HG02763 (cell line): Measurements from ENCODE around the gene GNAT2.

ENCODE experiments used
- ATAC-seq: cut with Tn5 transposase; IDR thresholded peaks from one replicate; pipeline ENCODE4 v1.9.1; 2021; ENCODE audit warnings: mild to moderate bottlenecking, moderate library complexity; ENCODE audit not compliant: unreplicated experiment

Gene GNAT2

GRCh38 chr1:109642626-109643025 is 23.2 kb upstream of the GNAT2 start:
- ATAC-seq = no peak

- no peak for ATAC-seq
Observed at GRCh38 chr1:109641861-109642260, 22.4 kb upstream of the GNAT2 start.

GRCh38 chr1:109641078-109641740 is 21.8 kb upstream of the GNAT2 start:
- ATAC-seq = no peak

- no peak for ATAC-seq
Observed at GRCh38 chr1:109640285-109640865, 21.0 kb upstream of the GNAT2 start.

- ATAC-seq = no peak
Observed at GRCh38 chr1:109639841-109640184, 20.4 kb upstream of the GNAT2 start.

GRCh38 chr1:109639063-109639840 is 19.8 kb upstream of the GNAT2 start:
- no peak for ATAC-seq

GRCh38 chr1:109637446-109637845 is 18.0 kb upstream of the GNAT2 start:
- no peak for ATAC-seq

GRCh38 chr1:109636201-109636952 is 17.0 kb upstream of the GNAT2 start:
- no peak for ATAC-seq

GRCh38 chr1:109635862-109636200 is 16.4 kb upstream of the GNAT2 start:
- no peak for ATAC-seq

- no peak for ATAC-seq
Observed at GRCh38 chr1:109634771-109635750, 15.6 kb upstream of the GNAT2 start.

GRCh38 chr1:109634292-109634691 is 14.9 kb upstream of the GNAT2 start:
- ATAC-seq = no peak

- ATAC-seq = no peak
Observed at GRCh38 chr1:109632671-109633346, 13.4 kb upstream of the GNAT2 start.

GRCh38 chr1:109631513-109632505 is 12.4 kb upstream of the GNAT2 start:
- ATAC-seq = no peak

- no peak for ATAC-seq
Observed at GRCh38 chr1:109630898-109631512, 11.6 kb upstream of the GNAT2 start.

GRCh38 chr1:109630081-109630897 is 10.9 kb upstream of the GNAT2 start:
- ATAC-seq = no peak

GRCh38 chr1:109629372-109630030 is 10.1 kb upstream of the GNAT2 start:
- no peak for ATAC-seq
